Inflammatory macrophage treated with lipopolysaccharide for 1 hour (primary cell): ENCODE results near the gene SLC17A9.

Experiments used
- DNase-seq, 2 donors: peaks; one replicate each; pipeline ENCODE4 v3.0.0-alpha.2; 2020 to 2022

The SLC17A9 gene

DNA sequence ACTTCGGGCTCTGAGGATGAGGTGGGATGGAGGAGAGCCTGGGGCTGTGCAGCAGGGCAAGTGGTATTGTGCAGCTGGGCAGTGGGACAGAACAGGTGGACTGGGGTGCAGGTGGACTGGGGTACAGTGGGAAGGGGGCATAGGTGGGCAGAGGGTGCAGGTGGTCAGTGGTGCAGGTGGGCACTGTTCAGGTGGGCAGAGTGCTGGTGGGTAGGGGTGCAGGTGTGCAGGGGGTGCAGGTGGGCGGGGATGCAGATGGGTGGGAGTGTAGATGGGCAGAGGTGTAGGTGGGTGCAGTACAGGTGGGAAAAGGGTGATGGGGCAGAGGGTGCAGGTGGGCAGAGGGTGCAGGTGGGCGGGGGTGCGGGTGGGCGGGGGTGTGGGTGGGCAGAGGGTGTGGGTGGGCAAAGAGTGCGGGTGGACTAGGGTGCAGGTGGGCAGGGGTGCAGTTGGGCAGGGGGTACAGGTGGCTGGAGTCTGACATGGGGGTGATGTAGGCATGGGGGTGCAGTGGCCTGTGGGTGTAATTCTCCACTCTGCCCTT is 33.8 kb downstream of the SLC17A9 start:
- no peak for DNase-seq

GRCh38 chr20:62987114-62987513 is 34.6 kb downstream of the SLC17A9 start:
- DNase-seq = no peak

- peak in 1 of 2 donors; percentile 31 for DNase-seq
These were observed 36.7 kb downstream of the SLC17A9 start for GRCh38 chr20:62989201-62989601.

- no peak for DNase-seq
These were observed 37.9 kb downstream of the SLC17A9 start for GRCh38 chr20:62990306-62990825.

GRCh38 chr20:62991196-62991807 is 38.8 kb downstream of the SLC17A9 start:
- DNase-seq = no peak

DNA sequence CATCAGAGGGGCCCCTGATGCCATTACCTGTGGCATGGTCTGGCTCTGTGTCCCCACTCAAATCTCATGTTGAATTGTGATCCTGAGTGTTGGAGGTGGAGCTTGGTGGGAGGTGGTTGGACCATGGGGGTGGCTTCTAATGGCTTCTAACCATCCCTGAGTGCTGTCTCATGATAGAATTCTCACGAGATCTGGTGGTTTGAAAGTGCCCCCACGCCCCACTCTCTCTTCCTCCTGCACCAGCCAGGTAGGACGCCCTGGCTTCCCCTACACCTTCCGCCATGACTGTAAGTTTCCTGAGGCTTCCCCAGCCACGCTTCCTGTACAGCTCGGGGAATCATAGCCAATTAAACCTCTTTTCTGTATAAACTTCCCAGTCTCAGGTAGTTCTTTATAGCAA is 39.4 kb downstream of the SLC17A9 start:
- DNase-seq = no peak

GRCh38 chr20:62993856-62994494 is 41.5 kb downstream of the SLC17A9 start:
- DNase-seq = no peak

GRCh38 chr20:62994869-62995281 is 42.4 kb downstream of the SLC17A9 start:
- DNase-seq = no peak

- DNase-seq = no peak
These were observed 43.0 kb downstream of the SLC17A9 start for GRCh38 chr20:62995481-62995880.

GRCh38 chr20:62995898-62996595 is 43.5 kb downstream of the SLC17A9 start:
- no peak for DNase-seq

DNA sequence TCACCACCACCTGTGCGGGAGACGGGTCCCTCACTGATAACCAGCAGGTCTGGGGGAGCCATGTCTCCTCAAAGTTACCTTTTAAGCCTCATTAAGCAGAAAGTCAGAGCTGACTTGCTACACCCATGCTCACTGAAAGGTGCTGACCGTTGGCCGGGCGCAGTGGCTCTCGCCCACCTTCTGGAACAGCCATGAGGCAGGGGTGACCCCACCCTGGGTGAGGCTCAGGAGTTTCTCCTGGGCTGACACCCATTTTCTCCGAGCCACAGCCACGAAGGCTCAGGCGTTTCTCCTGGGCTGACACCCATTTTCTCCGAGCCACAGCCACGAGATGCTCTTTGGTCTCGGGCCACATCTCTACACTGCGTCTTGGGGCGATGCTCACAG is 44.1 kb downstream of the SLC17A9 start:
- DNase-seq = no peak

- DNase-seq = peak; percentile 79 to 88
These were observed 45.0 kb downstream of the SLC17A9 start for GRCh38 chr20:62997417-62998035.

GRCh38 chr20:62998449-62998848 is 45.9 kb downstream of the SLC17A9 start:
- DNase-seq = no peak

DNA sequence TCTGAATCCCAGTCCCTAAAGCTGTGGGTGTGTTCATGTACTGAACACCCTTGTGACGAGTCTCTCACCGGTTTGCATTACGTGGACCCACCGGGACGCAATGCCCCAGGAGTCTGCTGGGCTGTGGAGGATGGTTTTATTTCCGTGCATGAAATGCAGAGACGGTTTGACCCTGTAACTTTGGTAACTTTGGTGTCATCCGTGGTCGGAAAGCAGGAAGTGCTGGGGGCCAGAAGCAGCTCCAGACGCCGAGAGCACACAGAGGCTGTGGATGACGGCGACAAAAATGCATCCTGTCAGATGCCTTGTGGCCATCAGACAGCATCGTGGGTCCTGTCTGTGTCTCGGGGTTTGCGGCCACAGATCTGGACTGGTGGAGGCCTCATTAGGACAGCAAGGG is 47.1 kb downstream of the SLC17A9 start:
- no peak for DNase-seq

DNA sequence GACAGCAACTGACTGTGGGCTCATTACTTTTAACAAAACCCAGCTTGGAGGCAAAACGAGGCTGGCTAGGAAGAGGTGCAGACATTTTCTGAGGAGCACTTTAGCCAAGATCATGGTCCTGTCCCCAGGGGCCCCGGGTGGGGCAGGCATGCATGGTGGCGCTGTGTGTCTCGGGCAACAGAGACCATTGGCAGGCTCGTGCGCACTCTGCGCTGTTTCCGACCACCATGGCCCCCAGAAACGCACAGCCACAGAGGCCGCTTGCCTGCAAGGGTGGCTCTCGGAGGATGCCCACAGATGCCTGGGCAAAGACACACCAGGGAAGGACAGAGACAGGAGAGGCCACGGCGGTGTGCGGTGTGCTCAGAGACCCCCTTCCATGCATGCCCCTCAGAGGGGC is 47.5 kb downstream of the SLC17A9 start:
- no peak for DNase-seq

GRCh38 chr20:63000958-63001357 is 48.4 kb downstream of the SLC17A9 start:
- DNase-seq = no peak

- no peak for DNase-seq
These were observed 50.0 kb downstream of the SLC17A9 start for GRCh38 chr20:63002511-63002910.

GRCh38 chr20:63003546-63003945 is 51.0 kb downstream of the SLC17A9 start:
- no peak for DNase-seq

GRCh38 chr20:63004607-63005364 is 52.3 kb downstream of the SLC17A9 start:
- no peak for DNase-seq

GRCh38 chr20:63005365-63005861 is 52.9 kb downstream of the SLC17A9 start:
- no peak for DNase-seq

DNA sequence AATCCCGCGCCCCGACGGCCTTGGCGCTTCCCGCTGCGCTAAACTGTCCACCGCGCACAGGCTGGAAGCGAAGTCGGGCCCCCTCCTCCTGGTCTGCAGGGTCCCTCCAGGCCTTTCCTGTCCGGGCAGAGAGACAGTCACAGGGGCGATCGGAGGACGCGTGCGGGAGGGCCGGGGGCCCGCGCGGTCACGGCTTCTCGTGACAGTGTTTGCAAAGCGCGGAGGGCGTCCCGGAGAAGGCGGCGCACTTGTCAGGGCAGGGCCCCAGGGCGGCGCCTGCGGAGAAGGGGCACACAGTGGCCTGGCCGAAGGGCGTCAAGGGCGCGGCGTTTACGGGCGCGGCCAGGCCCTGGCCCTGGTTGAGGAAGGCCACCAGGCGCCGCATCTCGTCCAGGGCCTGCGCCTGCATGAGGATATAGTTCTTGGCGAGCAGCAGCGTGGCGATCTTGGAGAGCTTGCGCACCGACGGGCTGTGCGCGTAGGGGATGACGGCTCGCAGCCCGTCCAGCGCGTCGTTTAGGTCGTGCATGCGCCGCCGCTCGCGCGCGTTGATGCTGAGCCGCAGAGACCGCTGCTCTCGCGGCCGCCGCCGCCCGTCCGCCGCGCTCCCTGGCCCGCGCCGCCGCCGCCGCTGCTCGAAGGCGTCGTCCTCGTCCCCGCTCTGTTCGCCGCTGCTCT is 53.5 kb downstream of the SLC17A9 start:
- no peak for DNase-seq
